ENCODE measurements around the gene ADAM21.
"Not testable (repeated sequence)": the region's sequence is repeated elsewhere in the genome, so short reads cannot be mapped to it uniquely, and the experiment has no call there.

Gene ADAM21

DNA sequence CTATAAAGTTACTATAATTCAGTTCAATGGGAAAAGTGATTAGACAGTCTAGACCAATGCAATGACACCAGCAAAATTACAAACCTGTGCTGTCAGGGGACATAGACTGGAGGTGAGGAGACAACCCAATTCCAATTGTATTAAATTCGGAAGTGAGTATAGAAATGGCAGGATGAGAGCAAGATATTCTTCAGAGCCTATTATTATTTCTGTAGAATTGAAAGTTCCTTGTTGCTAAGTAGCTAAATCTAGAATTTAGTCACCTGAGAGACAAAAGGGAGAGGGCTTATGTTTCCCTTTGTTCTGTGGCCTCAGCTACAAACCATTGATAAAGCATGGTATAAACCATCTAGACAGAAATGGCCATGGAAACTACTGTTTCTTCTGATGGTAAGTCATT, at the start of gene ADAM21:
Gene ADAM21 (plus strand): TSS at position 301 of the 400 bp plus-strand sequence. CDS start 5,326 bp downstream, outside the sequence.
- no peak for DNase-seq

DNA sequence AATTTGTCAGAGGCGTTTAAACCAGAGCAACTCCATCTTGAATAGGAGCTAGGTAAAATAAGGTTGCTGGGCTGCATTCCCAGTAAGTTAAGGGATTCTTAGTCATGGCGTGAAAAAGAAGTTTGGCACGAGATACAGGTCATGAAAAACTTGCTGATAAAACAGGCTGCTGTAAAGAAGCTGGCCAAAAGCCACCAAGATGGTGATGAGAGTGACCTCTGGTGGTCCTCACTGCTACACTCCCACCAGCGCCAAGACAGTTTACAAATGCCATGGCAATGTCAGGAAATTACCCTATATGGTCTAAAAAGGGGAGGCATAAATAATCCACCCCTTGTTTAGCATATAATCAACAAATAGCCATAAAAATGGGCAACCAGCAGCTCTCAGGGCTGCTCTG, 48.6 kb upstream of the ADAM21 start:
- peak; percentile 6 for DNase-seq

DNA sequence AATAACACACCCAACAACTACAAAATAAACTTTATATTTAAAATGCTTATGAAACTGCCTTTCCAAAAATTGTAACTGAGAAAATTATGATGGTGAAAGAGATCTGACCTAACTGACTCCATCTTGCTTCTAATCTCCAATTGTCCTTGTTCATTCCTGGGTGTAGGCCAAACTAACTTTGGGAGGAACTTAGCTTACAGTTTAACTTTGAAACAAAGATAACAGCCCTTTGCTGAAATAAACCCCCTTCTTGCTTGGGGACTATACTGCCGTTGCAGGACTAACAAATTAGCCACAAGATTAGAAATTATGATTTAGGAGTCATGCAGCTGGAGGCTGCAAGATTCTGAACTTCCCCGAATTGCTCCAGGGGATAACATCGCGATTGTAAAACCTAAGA, 45.8 kb upstream of the ADAM21 start:
- not testable (repeated sequence) for DNase-seq

DNA sequence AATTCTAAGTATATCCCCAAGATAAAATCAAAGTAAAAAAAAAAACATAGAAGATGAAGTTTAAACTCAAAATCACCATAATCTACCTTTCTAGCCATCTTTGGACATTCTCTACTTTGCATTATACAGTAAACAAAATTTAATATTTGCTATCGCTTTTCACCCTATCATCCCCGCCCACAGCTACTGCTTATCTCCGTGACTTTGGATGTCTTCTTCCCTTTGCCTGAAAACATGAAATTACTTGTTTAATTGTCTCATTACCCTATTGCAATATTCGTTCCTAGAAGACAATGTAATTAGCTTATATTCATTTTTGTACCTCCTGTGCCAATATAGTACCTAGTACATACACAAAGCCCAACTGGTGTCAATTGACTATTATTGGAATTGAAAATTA, 44.4 kb upstream of the ADAM21 start:
- DNase-seq = no peak

DNA sequence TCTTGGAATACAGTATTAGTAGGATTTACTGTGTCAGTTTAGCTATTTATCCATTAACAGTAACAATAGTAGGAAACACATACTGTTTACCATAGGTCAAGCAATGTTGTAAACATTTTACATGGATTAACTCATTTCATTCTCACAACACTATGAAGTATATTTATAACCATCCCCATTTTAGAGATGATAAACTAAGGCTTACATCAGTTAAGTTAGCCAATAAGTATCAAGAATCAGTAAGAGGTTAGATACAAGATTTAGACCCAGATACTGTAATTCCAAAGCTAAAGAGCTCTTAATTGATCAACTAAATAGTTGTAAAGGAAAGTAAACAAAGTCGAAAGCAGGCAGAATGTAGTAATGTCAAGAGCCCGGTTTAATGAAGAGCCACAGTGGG, 36.2 kb upstream of the ADAM21 start:
- DNase-seq = no peak

DNA sequence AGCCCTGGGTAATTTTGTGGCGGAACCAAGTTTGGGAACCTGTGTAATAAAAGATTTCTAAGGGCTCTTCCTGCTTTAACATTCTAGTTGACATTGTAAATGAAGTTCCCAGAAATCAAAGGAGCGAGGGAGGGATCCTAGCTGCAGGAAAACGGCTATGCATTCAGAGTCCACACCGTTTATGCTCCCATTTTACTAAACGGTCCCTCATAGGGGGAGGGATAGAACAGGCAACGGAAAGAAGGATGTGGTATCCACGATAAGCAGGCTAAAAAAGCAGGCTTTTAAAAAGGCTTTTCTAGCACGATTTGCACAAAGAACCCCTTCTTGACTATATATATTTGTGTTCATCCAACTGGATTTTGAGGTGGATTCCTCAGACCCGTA, 35.6 kb upstream of the ADAM21 start:
- peak; percentile 44 for DNase-seq

DNA sequence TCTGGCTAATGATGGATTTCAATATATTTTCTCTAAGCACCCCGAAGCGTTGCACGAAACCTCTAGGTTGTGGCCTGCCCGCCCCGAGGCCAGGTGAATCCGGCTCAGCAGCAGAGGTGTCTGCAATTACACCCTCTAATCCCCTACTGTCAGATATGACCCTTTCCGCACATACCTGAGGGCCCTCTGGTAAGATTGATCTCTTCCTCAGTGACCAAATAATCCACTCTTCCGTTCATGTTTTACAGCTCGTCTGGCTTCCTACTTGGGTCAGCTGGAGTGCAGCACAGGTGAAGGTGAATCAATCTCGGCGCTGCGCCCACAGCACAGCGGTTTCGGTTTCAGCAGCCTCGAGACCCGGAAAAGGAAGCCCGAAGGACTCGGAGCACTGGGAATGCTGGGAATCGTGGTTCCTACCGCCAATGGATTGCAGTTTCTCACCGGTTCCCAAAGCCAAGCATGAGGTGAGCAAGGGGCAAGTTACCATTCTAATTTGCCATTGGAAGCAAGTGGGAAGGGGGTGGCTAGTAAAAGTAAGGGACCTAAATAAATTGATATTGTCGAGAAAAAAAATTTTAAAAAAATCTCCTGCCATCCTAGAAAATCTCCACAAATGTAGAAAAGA, 35.1 kb upstream of the ADAM21 start, which contains the start of gene SYNJ2BP:
Gene SYNJ2BP (minus strand): TSS at position 366 of the 625 bp plus-strand sequence. CDS start 127 bp downstream, at position 239.
- peak; percentile 83 for DNase-seq

DNA sequence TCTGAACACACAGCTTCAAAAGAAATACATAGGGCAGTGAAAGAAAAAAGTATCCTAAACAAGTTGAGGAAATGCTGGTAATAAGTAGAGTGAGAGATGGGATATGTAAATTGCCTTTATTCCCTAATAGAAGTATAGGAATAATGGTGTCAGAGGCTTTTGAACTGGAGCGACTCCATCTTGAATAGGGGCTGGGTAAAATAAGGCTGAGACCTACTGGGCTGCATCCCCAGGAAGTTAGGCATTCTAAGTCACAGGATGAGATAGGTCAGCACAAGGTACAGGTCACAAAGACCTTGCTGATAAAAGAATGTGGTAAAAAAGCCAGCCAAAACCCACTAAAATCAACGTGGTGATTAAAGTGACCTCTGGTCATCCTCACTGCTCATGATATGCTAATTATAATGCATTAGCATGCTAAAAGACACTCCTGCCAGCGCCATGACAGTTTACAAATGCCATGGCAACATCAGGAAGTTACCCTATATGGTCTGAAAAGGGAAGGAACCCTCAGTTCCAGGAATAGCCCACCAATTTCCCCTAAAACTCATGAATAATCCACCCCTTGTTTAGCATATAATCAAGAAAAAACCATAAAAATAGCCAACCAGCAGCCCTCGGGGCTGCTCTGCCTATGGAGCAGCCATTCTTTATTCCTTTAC, 32.6 kb upstream of the ADAM21 start:
- not testable (repeated sequence) for DNase-seq

DNA sequence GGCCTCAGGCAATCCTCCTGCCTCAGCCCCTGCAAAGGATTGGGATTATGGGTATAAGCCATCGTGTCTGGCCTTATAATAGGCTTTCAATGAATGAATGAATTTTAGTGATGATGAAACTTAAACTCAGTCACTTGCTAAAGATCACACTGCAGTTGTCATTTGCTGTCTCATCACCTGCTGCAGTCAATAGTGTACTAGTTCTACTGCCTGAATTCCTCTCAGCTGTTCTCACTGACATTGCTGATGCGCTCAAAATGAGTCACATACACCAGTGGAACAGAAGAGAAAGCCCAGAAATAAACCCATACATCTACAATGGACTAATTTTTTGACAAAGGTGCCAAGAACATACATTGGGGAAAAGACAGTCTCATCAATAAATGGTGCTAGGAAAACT, 29.4 kb upstream of the ADAM21 start:
- no peak for DNase-seq

DNA sequence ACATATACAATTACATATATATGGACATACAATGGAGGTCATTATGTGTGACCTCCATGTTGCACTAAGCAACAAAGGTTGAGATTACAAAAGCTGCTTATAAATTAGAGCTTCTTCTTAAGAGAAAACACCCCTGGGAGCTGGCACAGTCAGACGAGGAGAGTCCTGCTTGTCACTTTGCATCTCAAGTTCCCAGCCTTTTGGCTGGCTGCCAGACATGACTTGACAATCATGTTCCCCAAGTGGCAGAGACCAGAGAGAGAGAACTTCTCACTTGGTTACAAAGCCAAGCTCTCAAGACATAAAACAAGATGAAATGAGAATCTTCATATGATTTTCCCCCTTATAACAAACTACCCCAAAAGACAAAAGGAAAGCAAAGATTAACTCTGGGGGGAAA, 26.6 kb upstream of the ADAM21 start:
- peak; percentile 2 for DNase-seq

DNA sequence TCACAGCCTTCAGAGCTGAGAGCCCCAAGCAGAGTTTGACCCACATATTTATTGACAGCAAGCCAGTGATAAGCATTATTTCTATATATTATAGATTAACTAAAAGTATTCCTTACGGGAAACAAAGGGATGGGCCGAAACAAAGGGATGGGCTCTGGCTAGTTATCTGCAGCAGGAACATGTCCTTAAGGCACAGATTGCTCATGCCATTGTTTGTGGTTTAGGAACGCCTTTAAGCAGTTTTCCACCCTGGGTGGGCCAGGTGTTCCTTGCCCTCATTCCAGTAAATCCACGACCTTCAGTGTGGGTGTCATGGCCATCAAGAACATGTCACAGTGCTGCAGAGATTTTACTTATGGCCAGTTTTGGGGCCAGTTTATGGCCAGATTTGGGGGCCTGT, 25.4 kb upstream of the ADAM21 start:
- not testable (repeated sequence) for DNase-seq

DNA sequence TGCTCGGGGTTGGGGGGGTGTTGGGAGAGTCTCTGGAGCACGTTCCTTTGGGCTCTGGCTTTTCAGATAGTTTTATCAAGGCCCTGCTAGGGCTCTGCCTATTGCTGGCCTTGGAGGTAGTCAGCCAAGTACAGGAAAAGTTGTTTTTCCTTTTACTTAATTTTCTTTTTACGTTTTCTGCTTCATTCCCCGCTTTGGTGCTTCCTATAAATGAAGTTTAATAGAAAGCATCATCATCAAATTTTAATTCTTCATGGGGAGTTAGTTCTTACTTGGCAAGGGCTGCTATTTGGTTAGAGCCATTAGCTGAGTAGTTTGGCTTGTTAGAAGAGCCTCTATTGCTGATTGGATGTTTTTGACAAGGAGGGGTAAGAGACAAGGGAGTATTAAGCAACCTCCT, 15.1 kb upstream of the ADAM21 start:
- no peak for DNase-seq

DNA sequence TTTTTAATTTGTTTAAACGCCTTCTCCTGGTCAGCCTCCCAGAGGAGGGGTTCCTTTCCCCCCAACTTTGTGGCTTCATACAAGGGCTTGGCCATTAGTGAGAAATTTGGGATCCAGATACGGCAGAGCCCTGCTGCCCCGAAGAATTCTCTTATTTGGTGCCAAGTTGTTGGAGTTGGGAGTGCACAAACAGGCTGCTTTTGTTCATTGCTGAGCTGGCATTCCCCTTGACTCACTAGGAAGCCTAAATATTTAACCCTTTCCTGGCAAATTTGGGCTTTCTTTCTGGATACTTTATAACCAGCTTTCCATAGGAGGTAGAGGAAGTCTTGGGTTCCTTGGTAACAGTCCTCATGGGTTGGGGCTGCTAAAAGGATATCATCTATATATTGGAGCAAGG, 10.3 kb upstream of the ADAM21 start:
- DNase-seq = no peak

DNA sequence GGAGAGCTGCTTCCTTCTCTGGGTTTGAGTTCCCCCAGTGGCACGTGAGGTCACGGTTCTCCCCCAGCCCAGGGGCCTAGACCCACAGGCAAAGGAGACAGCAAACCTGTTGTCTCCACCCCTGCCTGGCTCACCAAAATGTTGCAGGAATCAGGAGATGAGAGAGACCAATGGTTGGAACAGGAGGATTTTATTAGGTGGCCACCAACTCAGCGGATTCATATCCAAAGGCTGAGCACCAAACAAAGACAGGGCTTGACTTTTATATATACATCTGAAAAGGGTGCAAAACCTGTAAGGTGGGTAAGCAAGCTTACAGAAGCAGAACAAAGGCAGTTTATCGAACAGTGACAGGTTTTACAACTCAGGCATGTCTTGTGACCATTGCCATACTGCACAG, 9.2 kb upstream of the ADAM21 start:
- no peak for DNase-seq

DNA sequence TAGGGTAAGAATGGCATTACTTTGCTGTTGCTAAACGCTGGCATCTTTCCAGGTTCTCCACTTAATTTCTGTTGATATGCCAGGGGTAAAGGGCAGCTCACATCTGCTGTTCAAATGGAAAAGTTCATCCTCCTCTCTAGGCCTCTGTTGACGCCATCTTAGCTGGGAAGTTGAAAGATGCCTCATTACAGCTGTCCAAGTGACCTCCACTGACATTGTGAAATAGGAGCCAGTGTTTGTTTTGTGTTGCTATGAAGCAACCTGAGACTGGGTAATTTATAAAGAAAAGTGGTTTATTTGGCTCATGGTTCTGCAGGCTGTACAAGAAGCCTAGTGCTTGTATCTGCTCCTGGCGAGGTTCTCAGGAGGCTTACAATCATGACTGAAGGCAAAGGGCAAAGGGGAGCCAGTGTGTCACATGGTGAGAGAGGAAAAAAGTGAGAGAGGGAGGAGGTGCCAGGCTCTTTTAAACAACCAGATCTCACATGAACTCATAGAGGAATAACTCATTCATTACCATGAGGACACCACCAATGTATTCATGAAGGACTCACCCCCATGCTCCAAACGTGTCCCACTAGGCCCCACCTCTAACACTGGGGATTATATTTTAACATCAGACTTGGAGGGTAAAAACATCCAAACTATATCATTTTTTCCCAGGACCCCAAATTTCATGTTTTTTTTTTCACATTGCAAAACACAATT, 3.2 kb upstream of the ADAM21 start:
- no peak for DNase-seq

DNA sequence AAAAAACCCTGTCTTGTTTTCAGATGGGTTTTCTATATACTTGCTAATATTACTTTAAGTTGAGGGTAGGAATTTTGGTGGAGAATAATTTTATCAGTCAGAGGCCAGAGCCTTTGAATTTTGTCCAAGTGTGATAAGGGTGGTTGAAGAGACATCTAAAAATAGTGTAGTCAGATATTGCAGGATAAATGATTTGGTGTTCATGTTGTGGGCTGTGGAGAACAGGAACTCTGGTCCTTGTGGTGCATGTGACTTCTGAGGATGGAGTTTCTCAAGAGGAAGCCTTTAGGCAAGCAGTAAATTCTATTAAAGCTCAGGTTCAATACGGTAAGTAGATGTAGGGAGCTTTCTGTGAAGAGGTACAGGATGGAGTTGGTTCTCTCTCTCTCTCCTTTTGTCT, 2.8 kb downstream of the ADAM21 start:
- DNase-seq = no peak

DNA sequence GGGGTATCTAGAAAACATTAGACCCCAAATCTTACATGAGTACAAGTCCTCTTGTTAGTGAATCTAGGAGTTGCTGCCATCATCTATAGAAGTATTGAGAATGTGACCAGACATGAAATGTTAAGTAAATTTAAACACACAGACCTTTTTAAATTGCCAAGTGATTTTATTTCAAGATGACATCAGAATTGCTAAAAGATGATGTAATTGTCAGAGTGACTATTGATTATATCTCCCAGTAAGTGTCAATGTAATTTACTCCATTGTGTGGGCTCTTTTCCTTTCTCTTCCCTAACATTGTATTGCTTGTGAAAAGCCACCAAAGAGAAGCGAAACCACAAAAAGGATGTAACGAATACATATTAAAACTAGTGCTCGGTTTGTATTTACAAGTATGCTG, 16.8 kb downstream of the ADAM21 start:
- no peak for DNase-seq

DNA sequence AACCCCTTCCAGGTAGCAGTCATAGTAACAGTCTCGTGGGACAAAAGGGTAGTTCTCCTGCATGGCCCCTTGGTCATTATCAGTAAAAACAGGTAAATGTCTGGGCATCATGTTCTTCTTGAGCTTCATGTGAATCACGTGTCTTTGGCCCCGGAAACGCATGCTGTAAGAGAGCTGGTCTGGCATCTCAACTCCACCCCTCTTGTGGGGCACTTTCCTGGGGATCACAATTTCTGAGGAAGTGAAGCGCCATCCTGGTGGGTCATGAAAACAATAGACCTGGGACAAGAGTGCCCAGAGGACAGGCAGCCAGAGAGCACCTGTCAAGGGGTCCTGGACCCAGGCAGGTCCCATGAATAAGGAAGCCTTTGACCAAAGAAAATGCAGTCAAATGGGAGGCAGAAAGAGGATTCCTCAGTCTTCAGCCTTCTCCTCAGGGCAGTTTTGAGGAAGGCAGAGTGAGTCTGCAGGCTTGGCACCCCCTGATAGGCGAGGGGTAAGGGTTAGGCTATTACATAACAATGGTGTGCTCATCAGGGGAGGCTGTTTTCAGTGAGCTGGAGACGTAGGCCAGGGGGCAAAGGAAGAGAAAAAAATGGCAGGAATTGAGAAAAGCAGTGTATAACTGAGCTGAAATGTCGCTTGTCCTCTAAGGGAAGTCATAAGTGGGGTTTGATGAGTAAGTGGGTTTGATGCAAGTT, 19.0 kb downstream of the ADAM21 start:
- not testable (repeated sequence) for DNase-seq

DNA sequence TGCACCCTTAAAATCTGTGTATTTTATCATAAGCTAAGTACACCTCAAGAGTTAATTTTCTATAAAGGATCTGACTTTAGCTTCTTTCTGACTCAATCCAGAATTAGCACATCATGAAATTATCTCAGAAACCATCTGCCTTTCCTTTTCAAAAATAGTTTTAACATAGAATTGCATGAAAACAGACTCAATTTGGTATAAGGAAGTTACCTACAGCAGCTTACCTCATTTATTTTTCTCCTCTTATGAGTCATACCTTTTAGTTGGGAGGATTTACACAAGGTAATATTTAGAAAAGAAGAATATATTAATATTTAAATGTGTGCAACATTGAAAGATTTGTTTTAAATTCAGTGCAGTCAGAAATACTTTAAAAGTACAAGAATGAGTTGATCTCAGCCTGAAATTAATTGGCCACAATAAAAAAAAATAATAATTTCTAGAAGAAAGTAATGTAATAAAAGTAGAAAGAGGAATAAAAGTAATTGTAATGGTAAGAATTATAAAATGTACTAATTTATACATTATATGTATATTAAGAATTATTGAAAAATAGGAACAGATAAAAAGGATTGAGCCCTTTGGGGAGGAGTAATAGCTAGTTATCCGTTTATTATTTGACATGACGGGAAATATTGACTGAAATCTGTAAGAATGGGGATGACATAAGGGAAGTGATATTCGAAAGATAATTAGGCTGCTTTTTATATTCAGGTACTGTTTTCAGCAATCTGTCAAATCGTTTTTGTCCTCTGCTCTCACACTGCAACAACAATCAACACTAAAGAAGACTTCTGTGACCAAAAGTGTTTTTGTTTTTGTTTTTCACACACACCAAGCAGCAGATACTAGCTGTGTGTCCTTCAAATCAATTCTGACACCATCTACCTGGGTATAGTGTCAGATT, 20.5 kb downstream of the ADAM21 start:
- no peak for DNase-seq

DNA sequence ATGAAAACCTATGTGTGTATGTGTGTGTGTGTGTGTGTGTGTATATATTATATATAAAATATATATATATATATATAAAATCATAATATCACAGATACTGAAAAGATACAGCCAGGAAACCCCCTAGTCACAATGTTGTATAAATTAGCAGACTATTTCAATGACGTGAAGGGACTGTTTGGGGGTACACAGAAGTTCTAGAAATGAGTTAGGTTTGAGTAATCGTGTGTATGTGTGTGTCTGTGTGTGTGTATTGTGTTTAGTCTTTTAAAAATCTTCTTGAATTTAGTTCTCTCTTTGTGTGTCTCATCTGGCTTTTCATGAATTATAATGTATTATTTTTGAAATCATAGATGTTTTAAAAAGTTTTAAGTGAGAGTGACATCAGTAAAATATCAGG, 21.9 kb downstream of the ADAM21 start:
- no peak for DNase-seq

DNA sequence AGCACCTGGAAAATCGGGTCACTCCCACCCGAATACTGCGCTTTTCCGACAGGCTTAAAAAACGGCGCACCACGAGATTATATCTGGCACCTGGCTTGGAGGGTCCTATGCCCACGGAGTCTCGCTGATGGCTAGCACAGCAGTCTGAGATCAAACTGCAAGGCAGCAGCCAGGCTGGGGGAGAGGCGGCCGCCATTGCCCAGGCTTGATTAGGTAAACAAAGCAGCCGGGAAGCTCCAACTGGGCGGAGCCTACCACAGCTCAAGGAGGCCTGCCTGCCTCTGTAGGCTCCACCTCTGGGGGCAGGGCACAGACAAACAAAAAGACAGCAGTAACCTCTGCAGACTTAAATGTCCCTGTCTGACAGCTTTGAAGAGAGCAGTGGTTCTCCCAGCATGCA, 23.5 kb downstream of the ADAM21 start:
- DNase-seq = not testable (repeated sequence)

DNA sequence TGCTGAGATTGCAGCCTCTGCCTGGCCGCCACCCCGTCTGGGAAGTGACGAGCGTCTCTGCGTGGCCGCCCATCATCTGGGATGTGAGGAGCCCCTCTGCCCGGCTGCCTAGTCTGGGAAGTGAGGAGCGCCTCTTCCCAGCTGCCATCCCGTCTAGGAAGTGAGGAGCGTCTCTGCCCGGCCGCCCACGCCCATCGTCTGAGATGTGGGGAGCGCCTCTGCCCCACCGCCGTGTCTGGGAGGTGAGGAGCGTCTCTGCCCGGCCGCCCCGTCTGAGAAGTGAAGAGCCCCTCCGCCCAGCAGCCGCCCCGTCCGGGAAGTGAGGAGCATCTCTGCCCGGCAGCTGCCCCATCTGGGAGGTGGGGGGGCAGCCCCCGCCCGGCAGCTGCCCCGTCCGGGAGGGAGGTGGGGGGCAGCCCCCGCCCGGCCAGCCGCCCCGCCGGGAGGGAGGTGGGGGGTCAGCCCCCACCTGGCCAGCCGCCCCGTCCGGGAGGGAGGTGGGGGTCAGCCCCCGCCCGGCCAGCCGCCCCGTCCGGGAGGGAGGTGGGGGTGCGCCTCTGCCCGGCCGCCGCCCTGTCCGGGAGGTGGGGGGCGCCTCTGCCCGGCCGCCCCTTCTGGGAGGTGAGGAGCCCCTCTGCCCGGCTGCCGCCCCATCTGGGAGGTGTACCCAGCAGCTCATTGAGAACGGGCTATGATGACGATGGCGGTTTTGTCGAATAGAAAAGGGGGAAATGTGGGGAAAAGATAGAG, 25.6 kb downstream of the ADAM21 start:
- DNase-seq = not testable (repeated sequence)

Data from eye (tissue), 1 donor.